HG02885 (cell line): ENCODE measurements around the gene WDR83.
"Not testable (repeated sequence)": the region's sequence is repeated elsewhere in the genome, so short reads cannot be mapped to it uniquely, and the experiment has no call there.

Experiments
- ATAC-seq: cut with Tn5 transposase; IDR thresholded peaks from one replicate; pipeline ENCODE4 v1.9.1; 2021; ENCODE audit warnings: mild to moderate bottlenecking; ENCODE audit not compliant: unreplicated experiment, poor library complexity

WDR83 gene

DNA sequence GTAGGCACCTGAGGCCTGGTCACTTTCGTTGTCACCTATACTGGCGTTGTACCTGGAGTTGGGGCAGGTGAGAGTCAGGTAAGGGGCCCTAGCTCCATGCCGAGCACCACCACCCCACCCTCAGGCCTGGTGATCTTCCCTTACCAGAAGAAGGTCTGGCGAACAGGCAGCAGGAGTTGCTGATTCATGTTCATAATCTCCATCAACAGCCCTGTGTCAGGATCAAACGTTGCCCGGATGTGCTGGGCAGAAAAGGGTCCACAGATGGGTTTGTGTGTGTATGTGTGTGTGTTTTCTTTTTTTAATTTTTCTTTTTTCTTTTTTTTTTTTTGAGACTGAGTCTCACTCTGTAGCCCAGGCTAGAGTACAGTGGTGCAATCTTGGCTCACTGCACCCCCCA is 14.4 kb upstream of the WDR83 start:
- ATAC-seq: no peak

DNA sequence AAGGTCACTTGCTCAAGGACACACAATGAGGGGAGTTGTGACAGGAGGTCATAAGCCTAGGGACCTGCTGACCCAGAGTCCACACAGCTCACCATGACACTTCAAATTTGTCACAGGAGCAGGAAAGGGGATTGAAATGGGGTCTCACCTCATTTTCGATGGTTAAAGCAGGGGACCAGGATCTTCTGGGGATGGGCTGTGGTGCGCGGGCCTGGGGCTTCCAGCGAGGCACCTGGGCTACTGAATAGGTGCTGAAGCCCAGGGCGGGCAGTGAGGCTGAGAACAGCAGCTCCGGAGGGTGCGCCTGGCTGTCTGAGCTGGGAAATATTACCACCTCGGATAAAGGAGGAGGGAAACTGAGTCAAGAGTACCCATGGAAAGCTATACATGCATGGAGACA is 11.1 kb upstream of the WDR83 start:
- no peak for ATAC-seq

DNA sequence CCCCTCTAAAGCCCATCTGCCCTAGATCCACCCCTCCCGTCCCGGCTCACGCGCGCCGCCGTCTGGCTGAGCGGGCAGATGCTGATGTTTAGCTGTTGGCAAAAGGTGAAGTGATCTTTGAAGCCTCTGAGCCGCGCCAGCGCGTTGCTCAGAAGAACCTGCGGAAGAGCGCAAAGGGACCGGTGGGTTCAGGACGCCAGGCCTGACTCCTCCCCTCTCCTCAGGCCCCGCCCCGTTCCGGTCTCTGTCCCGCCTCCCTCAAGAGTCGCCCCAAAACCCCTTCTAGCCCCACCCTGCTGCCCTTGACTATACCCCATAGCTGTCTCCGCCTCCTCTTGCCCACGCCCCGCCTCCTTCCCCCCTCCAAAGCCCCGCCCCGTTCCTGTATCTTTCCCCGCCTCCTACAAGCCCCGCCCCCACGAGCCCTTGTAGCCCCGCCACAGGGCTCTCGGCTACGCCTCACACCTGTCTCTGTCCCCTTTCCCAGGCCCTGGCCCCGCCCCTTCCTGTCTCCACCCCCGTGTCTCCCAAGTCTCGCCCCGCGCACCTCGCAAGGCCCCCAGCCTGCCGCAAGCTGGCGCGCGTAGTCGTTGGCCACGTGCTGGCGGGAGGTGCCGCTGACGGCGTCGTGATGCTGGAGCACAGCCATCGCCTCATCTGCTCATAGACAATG is 9.6 kb upstream of the WDR83 start:
- no peak for ATAC-seq

DNA sequence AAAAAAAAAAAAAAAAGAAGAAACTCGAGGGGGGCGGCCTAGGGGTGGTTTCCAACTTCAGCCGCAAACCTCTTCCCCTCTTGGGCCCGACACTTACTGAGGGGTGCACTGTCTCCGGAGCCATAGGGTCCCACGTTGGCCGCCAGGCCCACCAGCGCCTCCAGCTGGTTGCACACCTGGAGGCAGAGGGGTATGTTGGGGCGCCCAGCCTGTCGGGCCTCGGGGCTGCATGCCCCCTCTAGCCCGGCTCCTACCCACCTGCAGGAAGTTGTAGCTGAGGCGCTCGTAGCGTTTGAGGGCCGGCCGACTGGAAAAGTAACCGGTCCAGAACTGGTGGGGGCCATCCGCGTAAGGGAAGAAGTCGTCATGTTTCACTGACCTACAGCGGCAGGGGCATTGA is 8.6 kb upstream of the WDR83 start:
- no peak for ATAC-seq

DNA sequence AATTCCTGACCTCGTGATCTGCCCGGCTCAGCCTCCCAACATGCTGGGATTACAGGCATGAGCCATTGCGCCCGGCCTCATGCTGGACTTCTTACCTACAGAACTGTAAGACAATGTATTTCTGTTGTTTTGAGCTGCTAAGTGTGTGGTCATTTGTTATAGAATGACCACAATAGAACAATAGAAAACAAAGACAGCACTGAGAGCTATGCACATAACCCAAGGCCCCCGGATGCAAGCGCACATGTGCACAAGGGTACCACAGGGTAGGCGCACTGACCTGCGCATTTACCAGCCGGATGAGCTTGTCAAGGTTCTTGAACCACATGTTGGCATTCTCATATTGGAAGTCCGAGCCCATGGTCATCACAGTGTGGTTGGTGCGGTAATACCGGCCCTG is 5.6 kb upstream of the WDR83 start:
- ATAC-seq: no peak

DNA sequence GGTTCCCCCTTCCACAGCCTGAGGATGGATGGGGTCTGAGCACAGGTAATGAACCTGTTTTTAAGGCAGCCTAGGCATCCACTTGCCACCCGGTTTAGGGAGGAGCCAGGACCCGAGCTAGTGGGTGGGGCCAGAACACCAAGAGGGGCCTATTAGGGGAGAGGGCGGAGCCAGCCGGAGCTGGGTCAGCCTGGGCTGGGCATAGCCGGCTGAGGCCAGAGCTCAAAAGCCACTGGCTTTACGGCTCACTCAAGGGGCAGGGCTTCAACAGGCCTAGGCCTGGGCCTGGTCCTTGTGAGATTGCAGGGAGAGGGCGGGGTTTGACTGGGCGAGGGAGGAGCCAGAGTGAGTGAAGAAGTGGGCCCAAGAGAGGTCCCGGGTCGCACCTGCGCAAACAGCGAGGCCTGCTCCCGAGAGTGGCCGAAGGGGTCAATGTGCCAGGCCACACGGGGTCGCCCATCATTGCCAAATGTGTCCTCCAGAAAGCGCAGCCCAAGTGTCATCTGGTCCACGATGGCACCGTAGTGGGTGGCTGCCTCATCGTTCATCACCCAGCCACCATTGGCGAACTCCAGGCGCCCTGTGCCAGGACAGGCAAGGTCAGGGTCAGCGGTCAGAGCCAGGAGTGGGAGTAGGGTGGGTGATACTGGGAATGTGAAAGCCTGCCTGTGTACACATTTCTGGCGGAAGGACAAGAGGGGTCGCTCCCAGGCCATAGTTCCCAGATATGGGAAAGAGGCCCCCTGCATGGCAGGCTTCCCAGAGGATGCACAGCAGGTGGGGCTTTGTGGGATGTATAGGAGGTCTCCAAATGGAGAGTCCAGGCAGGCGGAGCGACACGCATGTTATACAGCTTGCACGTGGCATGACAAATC is 2.0 kb upstream of the WDR83 start:
- no peak for ATAC-seq

DNA sequence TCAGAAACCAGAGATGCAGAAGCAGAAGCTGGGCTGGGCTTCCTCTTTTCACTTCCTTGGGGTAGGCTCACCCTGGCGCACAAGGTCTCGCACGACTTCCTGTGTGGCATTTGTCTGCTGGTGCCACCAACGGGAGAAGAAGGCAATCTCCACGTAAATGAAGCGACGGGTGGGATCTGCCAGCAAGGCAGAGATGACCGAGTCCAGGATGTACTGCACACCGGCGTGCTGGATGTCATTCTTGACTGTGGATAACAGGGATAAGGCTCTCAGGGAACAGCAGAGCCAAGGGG is 1.4 kb upstream of the WDR83 start:
- ATAC-seq: no peak

DNA sequence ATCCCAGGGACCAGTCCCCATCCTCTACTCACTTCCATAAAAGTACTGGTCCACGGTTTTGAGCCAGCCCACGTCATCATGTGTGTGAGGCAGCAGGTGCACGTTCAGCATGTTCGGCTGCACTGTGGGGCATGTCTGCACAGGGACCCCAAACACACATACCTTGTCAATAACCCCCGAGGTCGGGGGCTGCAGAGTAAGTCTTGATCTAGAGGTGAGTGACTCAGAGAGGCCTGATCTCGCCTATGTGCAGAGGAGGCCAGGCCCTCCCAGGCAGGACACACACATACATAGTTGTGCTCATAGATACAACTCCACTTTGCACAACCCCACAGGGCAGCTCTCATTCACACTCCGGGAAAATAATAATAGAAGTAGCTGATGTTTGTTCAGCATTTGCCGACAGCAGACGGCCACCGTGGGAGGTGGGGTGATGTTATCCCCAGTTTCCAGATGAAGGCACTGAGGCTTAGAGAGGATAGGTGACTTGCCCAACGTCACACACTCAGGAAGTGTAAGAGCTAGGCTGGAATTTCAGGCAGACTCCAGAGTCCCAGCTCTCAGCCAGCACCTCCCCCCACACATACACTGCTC is 839 bp upstream of the WDR83 start:
- ATAC-seq: no peak

DNA sequence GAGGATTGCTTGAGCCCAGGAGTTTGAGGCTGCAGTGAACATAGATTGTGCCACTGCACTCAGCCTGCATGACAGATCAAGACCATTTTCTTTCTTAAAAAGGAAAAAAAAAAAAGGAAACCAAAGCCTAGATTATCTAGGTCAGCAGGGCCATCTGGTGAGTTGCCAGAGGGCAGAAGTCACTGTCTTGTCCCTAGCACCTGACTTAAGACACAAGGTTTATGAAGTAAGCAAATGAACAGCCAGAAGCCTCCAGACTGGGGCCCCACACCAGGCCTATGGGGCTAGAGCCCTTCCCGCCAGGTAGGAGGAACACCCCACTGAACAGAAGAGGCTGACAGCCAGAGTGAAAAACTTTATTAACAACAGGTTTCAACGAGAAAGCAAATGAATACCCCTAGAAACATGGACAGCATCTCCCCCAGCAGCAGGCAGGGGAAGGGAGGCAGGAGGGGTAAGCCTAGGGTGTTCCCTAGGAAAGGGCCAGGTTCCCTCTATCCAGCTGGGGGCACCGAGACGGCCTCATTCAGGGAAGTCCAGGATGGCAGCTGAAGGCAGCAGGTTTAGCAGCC is 1.2 kb downstream of the WDR83 start:
- no peak for ATAC-seq

DNA sequence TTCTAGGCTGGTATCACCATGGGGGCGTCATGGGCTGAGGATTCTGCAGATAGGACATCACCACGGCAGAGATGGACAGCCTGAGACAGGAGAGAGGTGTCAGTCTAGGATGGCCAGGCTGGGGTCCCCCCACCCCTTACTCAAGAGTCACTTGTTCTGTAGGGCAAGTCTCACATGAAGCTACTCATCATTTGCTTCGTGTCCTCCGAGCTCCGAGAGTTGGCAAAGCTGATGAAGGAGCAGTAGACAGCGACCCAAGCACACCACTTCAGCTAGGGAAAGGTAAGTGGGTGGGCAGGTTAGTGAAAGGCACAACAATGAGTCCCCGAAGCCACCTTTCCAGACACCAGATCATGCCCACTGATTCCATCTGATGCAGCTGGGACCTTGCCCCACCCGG is 1.7 kb downstream of the WDR83 start:
- no peak for ATAC-seq

DNA sequence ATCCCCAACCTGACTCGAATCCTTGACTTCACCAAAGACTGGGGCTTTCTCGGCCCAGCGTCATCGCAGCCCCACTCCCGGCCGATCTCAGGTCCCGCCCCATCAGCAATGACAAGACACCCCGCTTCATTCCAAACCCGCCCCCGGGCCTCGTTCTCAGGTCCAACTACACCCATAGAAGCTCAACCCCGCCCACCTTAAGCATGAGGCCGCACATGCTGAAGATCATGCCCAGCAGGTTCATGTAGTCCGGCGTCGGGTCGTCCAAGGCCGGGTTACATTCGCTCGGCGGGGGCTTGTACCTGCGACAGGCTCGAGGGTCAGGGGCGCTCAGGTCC is 2.3 kb downstream of the WDR83 start:
- ATAC-seq: peak; percentile 12

DNA sequence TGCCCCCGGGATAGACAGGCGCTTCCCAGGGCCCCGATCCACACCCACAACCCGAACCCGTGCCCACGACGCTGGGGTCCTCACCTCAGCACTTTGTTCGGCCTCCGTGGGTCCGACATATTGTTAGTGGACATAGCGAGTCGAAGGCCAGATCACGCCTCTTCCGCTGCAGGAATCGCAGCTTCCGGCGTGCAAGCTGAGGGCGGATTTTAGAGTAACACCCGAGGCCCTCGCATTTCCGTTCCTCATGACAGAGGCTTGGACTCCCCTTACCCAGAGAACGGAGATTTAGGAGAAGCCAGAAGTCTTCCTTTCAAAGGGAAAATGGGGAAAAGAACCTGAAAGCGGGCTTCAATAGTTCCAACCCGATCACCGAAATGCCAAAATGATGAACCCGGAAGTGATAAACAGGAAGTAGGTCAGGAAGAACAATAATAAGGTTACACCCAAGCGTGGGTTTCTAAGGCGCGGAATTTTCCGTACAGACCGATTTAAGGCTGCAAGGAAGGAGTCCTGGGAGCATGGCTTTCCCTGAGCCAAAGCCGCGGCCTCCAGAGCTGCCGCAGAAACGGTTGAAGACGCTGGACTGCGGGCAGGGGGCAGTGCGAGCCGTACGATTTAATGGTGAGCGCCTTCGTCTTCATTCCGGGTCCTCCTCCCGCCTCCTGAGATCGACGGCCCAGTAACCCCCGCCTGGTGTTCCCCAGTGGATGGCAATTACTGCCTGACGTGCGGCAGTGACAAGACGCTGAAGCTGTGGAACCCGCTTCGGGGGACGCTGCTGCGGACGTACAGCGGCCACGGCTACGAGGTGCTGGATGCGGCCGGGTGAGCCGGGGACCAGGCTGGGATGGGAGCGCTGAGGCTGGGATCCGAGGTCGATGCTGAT is 2.9 kb downstream of the WDR83 start:
- ATAC-seq: peak; percentile 38

DNA sequence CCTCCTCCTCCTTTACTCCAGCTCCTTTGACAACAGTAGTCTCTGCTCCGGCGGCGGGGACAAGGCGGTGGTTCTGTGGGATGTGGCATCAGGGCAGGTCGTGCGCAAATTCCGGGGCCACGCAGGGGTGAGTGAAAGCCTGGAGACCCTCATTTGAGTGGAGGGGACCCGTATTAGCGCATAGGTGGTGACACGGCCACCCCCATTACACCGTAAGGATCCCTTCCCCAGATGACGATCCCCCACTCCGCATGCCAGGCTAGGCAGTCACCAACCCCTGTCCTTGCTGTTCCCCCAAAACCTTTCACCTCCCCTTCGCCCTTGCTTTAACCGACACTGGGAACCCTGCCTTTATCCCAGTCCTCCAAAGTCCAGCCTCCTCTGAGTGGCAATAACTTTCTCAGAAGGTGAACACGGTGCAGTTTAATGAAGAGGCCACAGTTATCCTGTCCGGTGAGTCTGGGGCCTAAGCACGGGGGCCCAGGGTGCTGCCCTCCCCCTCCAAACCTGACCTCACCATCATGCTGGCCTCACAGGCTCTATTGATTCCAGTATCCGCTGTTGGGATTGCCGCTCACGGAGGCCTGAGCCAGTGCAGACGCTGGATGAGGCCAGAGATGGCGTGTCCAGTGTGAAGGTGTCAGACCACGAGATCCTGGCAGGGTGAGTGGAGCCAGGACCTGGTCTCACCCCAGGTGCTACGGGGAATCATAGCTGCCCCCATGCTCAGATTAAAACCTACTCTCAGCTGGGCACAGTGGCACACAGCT is 3.7 kb downstream of the WDR83 start:
- ATAC-seq: no peak

DNA sequence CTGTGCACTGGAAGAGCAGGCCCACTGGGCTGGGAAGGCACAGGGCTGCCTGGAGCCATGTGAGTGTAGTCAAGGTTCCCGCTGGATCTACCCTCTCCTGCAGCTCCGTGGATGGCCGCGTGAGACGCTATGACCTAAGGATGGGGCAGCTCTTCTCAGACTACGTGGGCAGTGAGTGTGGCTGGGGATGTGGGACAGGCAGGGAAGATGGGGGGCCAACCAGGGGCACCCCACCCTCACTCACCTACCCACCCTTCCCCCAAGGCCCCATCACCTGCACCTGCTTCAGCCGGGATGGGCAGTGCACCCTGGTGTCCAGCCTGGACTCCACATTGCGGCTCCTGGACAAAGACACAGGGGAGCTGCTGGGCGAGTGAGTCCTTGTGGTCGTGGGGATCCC is 6.1 kb downstream of the WDR83 start:
- ATAC-seq: no peak

DNA sequence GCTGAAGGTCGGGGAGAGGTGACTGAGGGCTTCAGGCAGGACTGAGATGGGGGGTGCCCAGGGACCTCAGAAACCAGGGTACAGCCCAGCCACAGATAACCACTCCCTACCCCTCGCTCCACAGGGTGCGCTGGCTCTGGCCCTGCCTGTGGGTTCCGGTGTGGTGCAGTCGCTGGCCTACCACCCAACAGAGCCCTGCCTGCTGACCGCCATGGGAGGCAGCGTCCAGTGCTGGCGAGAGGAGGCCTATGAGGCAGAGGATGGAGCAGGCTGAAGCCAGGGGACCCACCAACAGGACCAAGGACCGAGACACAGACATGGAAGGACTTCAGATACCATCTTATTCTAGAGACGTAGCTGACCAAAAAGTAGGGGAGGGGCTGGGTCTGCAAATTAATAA is 8.8 kb downstream of the WDR83 start:
- ATAC-seq: no peak

DNA sequence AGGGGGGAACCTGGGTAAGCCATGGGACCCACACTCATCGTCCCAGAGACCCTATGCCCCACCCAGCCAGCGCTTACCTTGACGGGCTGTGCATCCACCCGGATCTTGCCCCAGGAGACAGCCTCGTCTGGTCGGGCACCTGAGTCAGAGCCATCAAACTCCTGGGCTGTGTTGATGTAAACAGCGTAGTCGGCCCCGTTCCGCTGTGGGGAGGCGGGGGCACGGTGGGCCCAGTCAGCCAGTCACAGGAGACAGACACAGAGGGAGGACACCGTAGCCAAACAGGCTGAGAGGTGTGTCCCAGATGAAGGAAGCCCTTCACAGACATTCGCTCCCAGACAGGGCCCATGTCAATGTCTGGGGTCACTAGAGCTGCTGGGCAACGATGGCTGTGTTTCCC is 9.3 kb downstream of the WDR83 start:
- ATAC-seq: no peak

DNA sequence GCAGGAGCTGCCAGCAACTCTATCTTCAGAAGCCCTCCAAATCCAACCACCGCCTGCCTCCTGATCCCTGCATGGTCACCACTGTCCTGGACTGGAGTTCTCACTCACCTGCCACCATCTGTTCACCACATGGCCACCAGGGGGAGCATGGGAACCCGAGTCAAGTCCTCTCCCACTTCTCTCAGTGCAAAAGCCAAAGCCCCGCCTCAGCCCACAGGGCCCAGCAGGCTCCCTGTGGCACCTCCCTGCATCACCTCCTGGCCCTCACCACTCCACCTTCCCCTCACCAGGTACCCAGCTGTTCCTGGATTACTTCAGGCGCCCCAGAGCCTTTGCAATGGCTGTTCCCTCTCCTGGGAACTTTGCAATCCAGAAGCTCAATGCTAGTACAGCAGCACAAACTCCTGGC is 9.8 kb downstream of the WDR83 start:
- no peak for ATAC-seq

DNA sequence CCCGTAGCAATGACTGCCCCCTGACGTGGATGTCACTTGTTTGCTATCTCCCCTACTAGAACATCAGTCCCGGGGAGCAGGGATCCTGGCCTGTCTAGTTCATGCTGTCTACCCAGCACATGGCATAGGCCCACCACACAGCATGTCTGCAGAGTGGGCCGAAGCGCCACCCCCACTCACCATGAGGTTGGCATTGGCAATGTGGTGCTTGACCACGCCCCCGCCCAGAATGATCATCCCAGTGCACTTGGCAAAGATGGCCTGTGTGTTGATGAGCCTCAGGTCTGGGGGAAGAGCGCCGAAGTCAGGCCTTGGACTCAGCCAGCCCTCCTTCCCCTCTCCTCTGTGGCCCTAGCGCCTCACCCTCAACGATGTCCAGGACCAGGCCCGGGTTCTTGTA is 10.3 kb downstream of the WDR83 start:
- ATAC-seq: no peak

DNA sequence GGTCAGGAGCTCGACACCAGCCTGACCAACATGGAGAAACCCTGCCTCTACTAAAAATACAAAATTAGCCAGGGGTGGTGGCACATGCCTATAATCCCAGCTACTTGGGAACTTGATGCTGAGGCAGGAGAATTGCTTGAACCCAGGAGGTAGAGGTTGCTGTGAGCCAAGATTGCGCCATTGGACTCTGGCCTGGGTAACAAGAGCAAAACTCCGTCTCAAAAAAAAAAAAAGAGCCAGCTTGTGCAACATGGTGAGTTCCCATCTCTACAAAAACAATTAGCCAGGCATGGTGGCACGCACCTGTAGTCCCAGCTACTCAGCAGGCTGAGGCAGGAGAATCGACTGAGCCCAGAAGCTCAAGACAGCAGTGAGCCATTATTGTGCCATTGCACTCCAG is 11.4 kb downstream of the WDR83 start:
- ATAC-seq: not testable (repeated sequence)

DNA sequence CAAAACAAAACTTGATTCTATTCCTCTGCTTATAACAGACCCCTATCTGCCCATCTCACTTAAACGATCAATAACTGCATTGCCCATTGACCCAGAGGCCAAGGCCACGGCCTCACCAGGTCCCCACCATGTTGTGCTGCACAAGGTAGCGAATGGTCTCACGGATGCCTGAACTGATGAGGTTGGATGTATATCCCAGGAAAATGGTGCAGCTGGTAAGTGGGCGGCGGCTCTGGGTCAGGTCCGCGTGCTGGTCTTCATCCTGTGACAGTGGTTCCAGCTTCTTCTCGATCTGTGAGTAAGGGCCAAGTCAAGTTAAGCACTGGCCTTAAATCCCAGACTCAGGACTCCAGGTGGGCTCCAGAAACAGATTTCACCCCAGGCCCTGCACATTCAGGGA is 13.4 kb downstream of the WDR83 start:
- no peak for ATAC-seq
